KG1 (cell line): ENCODE data around the gene SLITRK2.

Experiments
- DNase-seq: peaks from one replicate; lab custom pipeline; 2025; lab: John Stamatoyannopoulos, UW

Gene SLITRK2

GRCh38 chrX:145817331-145818185 lies at the start of gene SLITRK2:
Gene SLITRK2, plus strand, starts transcription at chrX:145817829. Its CDS starts 4,597 bp downstream, at chrX:145822426.
- no peak for DNase-seq

GRCh38 chrX:145773006-145773405 lies 44.6 kb upstream of the SLITRK2 start:
- DNase-seq, result no peak

- no peak for DNase-seq
Observed at GRCh38 chrX:145792281-145792680, 25.3 kb upstream of the SLITRK2 start.

GRCh38 chrX:145803508-145803907 lies 14.1 kb upstream of the SLITRK2 start:
- DNase-seq, result no peak

- no peak for DNase-seq
Observed at GRCh38 chrX:145813081-145813480, 4.5 kb upstream of the SLITRK2 start.

GRCh38 chrX:145816601-145817315 lies 871 bp upstream of the SLITRK2 start:
- DNase-seq, result no peak

GRCh38 chrX:145818186-145819113 lies 821 bp downstream of the SLITRK2 start:
- DNase-seq, result no peak

GRCh38 chrX:145820825-145821224 lies 3.2 kb downstream of the SLITRK2 start:
- no peak for DNase-seq

- DNase-seq, result no peak
Observed at GRCh38 chrX:145821291-145821897, 3.8 kb downstream of the SLITRK2 start.

GRCh38 chrX:145821898-145822571 lies 4.4 kb downstream of the SLITRK2 start:
- DNase-seq, result no peak

- no peak for DNase-seq
Observed at GRCh38 chrX:145823132-145823531, 5.5 kb downstream of the SLITRK2 start.

- peak; percentile 9 for DNase-seq
Observed at GRCh38 chrX:145825896-145826295, 8.3 kb downstream of the SLITRK2 start.

- DNase-seq, result no peak
Observed at GRCh38 chrX:145826466-145826865, 8.8 kb downstream of the SLITRK2 start.

GRCh38 chrX:145832796-145833195 lies 15.2 kb downstream of the SLITRK2 start:
- no peak for DNase-seq

- no peak for DNase-seq
Observed at GRCh38 chrX:145840531-145840930, 22.9 kb downstream of the SLITRK2 start.

- no peak for DNase-seq
Observed at GRCh38 chrX:145843146-145843904, 25.7 kb downstream of the SLITRK2 start.

- DNase-seq, result no peak
Observed at GRCh38 chrX:145844886-145845285, 27.3 kb downstream of the SLITRK2 start.

- DNase-seq, result no peak
Observed at GRCh38 chrX:145848448-145848847, 30.8 kb downstream of the SLITRK2 start.

- DNase-seq, result no peak
Observed at GRCh38 chrX:145848857-145849256, 31.2 kb downstream of the SLITRK2 start.

- no peak for DNase-seq
Observed at GRCh38 chrX:145853181-145853580, 35.6 kb downstream of the SLITRK2 start.
